Measurements from ENCODE around the gene F8A2.

GRCh38 chrX:155406429-155406828 is 24.5 kb downstream of the F8A2 start:
- no peak for TF ChIP-seq CTCF (IDR thresholded peaks at IDR 0.05 in 4 of 5, conservative IDR thresholded peaks at IDR 0.05 in 1 of 5)
- TF ChIP-seq POLR2A (IDR thresholded peaks at IDR 0.05): no peak
